ENCODE results near the gene DAZAP1.

Gene DAZAP1

DNA sequence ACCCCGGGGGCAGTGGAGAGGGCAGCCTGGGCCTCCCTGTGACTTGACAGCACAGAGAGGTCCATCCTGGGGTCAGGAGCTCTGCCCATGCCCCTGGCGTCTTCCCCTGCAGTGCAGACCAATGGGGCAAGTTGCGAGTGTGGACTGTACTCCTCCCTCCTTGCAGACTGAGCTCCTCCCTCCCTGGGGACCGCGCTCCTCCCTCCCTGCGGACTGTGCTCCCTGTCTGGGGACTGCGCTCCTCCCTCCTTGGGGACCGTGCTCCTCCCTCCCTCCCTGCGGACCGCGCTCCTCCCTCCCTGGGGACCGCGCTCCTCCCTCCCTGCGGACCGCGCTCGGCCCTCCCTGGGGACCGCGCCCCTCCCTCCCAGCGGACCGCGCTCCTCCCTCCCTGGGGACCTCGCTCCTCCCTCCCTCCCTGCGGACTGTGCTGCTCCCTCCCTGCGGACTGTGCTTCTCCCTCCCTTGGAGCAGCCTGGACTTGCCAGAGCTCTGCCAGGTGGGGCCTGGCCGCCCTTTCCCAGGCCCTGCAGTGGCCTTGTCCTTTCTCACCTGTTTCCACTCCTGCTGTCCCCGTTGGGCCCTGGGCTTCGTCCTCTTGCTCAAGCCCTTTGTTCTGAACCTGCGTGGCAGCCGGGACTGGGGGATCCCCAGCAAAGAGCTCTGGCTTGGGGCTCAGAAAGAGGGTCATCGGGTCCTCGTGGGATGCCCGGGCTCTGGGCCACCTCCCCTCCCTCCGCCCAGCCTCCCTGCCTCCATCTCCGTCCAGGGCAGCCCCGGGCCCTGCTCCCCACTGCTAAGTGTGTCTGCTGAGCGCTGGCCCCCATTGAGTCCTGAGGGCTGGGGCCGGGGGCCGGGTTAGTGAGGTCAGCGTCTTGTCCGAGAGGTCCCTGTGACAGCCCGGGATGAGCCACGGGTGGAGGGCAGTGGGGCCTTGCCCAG is 12.9 kb upstream of the DAZAP1 start:
- DNase-seq (ENCODE audit: low spot score): peak; percentile 55

DNA sequence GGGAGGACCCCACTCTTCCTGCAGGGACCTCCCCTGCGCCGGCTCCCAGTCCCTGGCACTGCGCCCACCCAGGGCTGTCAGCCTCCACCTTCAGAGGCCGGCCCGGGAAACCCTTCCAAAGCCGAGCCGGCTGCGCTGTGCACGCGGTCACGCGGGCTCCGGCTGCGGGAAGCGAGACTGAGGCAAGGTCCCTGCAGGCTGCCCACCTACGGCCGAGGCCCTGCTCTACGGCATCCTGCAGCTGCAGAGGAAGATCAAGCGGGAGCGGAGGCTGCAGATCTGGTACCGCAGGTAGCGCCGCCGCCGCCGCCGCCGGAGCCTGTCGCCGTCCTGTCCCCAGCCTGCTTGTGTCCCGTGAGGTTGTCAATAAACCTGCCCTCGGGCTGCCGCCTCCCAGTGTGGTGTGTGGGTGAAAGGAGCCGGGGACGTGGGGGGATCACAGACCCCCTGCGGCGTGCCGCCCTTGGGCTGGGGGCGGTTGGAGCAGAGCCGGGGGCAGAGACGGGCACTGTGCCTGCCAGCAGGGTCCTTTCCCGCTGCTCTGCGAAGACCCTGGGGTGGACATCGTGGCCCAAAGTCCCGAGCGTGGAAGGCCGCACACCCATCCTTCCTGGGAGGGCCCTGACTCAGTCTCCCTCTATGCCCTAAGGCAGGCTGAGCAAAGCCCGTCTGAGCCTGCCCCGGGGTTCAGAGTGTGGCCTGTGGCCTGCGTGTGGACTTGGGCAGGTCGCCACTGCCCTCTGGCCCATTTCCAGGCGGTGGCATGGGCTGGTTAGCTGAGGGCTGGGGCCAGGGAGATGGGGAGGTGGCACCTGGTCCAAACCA is 12.0 kb upstream of the DAZAP1 start:
- peak; percentile 53 for DNase-seq (ENCODE audit: low spot score)

DNA sequence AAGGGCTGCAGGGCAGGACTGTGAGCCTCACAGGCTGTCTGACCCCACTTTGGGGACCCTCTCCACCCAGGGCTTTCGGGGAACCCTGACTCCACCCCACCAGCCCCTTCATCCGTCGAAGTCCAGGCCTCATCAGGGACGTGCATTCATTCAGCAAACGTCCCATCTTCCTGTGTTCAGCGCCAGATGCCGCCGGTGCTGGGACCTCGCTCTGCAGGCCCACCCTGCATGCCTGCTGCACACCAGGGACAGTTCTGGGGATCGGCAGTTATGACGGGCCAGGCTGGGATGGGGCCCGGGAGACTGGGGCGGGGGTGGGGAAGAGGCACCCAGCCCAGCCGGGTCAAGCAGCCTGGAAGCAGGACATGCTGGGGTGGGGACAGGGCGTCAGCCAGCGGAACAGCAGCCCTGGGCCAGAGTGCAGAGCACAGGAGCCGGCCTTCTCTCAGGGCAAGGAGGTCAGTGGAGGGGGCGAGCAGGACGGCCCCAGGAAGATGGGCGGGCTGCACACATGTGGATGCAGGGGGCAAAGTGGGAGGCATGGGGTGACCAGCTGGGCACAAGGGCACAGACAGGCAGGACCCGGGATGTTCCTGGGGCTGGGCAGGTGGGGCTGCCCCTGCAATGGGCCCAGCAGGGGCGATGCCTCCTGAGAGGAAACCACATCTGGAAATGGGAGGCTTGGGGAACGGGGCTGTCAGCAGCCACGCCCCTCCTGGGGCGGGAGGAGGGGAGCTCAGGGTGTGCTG is 11.2 kb upstream of the DAZAP1 start:
- no peak for DNase-seq (ENCODE audit: low spot score)

DNA sequence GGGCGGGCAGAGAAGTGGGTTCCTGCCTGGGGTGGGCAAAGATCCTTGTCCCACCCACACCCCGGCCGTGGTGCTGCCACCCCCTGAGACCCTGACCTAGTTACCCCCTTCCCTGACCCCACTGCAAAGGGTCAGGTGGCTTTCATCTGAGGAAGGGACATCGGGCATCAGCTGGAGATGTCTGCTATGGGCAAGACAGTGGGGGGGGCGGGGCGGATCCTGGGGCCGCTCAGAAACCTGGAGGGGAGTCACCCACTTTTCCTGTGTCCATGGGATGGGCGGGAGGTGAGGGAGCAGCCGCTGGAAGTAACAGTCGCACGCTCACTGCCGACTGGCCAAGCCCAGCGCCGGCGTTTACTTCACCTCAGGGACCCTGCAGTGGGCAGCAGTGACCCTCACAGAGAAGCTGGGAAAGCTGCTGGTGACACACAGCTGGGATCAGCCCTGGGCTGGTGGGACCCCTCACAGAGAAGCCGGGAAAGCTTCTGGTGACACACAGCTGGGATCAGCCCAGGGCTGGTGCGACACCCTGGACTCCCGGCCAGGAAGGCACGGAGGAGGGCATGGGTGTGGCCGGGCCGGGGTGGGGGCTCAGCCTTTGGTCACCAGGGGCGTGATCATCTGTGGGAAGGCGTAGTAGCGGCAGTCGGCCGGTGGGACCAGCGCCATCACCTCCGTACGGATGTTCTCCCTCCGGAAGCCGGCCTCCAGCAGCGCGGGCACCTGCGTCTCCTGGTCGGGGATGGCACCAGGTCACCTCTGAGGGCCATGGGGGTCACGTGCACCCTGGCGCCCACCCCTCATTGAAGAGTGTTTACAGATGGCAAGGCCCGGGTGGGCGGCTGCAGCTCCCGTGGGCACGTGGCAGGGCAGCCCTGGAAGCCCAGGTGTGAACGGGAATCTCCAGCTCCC is 10.4 kb upstream of the DAZAP1 start:
- DNase-seq (ENCODE audit: low spot score): no peak

DNA sequence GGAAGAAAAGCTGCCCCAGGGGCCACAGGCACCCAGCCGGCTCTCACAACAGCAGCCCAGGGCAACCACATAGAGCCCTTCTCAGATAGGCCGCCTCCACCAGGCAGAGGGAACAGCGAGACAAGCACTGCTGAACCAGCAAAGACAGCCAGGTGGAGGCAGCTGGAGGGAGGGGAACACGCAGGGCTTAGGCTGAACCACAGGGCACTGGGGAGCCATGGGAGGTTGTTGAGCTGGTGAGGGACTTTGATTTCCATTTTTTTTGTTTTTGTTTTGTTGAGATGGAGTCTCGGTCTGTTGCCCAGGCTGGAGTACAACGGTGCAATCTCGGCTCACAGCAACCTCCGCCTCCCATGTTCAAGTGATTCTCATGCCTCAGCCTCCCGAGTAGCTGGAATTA is 9.5 kb upstream of the DAZAP1 start:
- DNase-seq (ENCODE audit: low spot score): no peak

DNA sequence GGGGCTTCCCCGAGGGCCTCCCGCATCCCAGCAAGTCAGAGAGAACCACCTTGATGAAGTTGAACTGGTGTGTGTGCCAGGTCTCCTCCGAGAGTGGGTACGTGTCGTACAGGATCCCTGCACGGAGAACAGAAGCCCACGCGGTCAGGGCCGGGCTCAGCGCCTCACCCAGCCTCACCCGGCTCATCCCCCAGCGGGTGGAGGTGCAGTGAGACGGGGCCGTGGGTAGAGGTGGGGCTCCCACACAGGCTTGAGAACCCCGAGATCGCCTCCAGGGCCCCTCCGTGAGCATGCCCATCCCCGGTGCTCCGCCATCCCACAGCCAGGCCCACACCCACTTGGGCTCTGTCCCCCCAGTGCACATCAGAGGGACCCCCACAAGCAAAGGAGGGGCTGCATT is 8.3 kb upstream of the DAZAP1 start:
- no peak for DNase-seq (ENCODE audit: low spot score)

DNA sequence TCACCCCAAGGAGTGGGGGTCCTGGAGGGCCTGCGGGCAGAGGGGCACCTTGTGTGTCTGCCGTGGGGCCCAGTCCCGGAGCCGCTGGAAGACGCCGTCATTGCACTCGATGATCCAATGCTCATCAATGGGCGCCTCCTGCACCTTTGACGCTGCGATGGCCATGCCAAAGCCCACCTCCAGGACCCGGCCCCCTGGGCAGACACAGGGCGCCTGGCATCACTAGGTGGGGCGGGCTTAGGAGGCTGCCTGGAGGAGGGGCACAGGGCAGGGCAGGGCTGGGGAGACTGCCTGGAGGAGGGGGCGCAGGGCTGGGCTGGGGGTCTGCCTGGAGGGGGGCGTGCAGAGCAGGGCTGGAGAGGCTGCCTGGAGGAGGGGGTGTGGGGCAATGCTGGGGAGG is 7.6 kb upstream of the DAZAP1 start:
- no peak for DNase-seq (ENCODE audit: low spot score)

DNA sequence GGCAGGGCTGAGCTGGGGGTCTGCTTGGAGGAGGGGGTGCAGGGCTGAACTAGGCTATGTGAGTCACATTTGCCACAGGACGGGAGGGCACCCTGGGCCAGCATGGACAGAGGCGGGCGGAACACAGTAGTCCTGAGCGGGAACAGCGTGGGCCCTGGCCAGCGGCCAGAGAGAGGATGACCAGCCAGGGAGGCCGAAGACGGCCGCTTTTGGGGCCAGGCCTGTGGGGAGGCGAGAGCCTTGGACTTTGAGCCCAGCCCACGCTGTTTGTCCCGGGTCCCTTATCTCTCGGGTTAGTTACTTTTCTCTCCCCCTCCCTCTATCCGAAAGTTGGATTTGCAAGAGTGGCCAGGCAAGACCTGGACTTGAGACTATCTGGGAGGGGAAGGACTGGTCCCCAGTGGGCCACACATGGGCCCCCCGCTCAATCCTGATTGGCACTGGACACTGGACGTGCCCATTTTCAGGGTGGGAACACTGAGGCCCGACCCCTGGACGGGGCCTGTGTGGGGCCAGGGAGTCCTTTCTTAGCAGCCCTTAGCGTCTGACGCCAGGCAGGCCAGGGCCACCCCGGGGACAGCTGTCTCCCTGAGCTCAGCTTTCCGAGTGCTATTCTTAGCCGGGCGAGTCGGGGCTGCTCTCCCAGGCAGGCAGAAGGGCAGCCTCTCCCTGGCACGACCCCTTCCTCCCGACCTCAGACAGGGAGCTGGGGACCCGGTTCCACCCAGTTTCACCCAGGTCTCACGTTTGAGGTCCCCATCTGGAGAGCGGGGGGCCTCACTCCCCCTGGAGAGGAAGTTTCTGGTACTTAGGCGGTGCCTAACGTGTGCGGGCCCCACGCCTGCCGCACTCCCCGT is 6.9 kb upstream of the DAZAP1 start:
- DNase-seq (ENCODE audit: low spot score): peak; percentile 78

DNA sequence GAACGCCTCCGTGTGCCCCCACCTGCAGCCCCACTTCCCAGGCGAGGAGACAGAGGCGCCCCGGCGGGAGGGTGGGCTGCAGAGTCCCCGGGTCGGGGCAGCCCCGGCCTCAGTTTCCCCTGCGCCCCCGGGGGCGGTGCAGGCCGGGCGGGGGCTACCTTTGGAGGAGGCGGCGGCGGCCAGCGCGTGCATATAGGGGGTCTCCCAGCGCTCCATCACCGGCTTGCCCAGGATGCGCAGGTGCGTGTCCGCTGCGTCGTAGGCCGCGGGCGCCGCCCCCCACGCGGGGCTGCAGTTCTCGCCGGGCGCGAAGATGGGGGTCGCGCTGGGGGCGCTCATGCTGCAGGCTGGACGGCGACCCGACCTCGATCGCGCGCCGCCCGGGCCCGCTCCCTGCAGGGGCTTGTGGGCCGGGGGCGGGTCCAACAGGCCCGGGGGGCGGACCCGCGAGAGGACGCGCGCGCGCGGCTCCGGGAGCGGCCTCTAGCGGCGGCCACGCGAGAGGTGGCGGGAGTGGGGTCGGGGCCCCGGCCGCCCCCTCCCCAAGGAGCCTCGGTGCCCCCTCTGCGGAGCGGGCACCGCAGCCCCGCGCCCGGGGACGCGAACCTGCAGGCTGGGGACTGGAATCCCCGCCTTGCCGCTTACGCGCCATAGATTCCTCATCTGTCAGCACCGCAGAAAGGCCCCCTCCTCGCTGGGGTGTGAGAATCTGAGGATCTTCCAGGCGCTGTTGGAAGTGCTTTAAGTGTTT is 6.1 kb upstream of the DAZAP1 start, which contains the start of gene GAMT:
GAMT (minus strand) TSS at position 405 of the 751 bp plus-strand sequence; CDS start at position 339, 66 bp downstream.
- DNase-seq (ENCODE audit: low spot score): peak; percentile 96

DNA sequence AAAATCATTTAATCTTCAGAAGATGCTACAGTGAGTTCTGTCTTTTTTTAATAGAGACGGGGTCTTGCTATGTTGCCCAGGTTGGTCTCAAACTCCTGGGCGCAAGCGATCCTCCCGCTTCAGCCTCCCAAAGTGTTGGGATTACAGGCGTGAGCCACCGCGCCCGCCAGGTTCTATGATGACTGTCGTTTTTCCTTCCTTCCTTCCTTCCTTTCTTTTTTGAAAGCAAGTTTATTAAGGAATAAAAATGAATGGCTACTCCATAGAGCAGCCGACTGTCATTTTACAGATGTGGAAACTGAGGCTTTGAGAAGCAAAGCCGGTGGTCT is 5.5 kb upstream of the DAZAP1 start:
- DNase-seq (ENCODE audit: low spot score): no peak

DNA sequence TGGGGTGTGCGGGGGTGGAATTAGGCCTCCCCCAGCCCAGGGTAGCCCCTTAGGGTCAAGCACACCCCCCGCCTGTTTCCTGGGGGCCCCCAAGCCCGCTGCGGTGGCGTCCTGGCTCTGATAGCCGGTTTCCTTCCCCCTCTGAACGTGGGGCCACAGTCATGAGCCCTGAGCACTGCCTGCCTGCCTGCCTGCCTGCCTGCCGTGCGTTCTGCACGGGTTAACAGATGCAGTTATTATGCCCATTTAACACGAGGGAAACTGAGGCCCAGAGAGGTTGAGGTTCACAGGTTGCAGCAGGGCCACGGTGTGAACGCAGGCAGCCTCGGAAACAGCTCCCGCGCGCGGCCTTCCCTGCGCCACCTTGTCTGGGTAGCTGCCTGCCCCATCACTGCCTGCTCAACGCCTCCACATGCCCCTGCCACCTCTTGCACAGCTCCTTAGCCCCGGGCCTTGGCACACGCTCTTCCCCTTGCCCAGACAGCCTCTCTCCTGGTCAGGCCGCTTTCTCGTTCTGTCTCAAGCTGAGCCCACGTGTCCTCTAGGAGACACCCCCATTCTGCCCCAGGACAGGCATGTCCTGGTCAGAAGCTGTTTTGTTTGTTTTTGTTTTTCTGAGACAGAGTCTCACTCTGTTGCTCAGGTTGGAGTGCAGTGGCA is 4.8 kb upstream of the DAZAP1 start:
- DNase-seq (ENCODE audit: low spot score): no peak

DNA sequence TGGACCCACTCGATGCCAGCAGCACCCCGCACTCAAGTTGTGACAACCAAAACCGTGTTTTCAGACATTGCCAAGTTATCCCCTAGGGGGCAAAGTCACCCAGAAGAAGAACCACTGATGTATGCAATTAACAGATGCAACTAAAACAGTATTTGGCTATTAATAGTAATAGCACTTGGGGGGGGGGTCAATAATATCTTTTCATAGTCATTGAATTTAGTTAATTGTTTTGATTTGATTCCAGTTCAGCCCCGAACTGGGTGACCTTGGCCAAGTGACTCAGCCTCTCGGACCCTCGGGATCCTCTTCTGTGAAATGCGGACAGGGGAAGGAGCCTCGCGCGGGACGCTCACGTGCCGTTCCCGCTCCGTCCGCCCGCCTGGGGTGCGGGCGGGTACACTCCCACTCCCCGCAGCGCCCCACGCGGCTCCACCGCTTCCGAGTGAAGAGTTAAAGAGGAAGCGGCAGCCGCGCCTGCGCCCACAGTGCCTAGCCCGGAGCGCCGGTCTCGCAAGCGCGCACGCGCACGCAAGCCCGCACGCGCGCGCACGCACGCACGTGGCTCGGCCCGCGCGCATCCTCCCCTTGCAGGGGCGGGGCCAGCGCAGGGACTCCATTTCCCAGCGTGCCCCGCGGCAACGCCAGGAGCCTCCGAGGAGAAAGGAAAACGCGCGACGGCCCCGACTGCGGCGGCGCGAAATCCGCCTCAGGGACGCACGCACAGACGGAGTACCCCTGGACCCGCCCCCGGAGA is 435 bp upstream of the DAZAP1 start:
- DNase-seq (ENCODE audit: low spot score): peak; percentile 97

DNA sequence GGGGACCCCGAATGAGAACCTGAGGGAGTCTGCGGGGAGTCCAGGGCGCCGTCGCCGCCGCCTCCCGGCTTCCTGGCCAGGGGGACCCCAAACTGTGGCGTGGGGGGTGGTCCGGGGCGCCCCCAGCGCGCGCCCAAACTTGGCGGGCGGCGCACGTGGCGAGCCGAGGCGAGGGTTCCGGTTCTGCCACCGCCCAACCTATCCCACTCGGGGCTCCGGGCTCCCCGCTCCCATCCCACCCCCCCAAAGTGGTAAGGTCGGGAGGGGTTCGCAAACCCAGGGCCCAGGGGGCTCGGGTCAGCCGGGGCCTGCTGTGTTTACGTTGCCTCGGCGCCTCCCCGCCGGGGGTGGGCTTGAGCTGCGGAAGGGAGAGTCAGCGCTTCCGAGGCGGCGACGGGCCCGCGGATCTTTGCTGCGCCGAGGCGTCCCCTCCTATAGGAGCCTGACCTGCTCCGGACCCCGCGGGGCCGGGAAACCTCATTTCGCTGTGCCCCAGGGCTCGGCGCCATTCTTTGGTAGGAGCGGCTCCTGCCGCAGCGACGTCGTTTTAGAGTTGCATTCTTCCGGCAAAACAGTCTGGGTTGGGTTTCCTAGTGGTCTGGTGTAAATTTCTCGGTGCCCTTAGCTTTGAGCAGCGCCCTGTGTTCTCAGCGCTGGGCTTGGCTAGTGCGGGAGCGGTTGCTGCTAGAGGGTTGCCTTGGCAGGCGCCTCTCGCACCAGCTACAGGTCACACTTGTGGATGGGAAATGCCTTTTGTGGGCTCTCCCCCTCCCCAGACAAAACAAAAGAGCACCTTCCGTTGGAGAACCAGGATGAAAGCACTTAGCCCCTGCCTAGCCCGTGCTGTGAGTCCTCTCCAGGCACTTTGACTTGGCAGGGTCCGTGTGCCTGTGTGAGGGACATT is 1.2 kb downstream of the DAZAP1 start:
- DNase-seq (ENCODE audit: low spot score): no peak

DNA sequence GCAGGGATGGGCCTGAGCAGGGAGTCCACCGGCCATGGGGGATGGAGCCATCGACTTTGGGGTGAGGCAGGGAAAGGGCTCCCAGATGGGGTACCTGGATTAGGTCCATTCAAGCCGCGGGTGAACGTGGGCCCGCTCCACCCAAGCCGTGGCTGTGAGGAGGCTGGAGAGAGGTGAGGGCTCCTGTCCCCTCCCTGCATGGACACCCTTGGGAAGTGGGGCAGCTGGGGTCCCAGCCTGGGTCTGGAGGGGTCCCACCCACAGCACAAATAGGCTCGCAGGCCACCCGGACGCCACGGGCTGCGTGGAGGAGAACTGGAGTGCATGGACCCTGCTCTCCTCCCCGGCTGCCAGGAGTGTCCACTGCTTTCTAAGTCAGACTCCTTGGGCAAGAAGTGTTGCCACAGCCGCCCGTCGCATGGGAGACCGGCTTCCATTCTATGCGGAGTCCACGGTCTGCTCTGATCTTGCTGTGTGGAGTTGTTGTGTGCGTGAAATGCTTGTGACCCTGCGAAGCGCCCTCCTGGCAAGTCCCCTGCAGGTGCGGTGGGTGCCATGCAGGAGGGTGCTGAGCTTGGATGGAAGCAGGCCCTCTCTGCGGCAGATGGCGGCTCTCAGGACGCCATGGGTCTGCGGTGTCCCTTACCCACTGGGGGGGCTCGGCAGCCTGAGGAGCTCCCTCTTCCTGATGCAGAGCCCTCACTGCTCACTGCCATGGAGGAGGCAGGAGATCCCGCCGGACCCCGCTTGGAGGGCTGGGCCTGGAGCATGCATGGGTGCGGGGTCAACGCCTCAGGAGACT is 2.0 kb downstream of the DAZAP1 start:
- no peak for DNase-seq (ENCODE audit: low spot score)

DNA sequence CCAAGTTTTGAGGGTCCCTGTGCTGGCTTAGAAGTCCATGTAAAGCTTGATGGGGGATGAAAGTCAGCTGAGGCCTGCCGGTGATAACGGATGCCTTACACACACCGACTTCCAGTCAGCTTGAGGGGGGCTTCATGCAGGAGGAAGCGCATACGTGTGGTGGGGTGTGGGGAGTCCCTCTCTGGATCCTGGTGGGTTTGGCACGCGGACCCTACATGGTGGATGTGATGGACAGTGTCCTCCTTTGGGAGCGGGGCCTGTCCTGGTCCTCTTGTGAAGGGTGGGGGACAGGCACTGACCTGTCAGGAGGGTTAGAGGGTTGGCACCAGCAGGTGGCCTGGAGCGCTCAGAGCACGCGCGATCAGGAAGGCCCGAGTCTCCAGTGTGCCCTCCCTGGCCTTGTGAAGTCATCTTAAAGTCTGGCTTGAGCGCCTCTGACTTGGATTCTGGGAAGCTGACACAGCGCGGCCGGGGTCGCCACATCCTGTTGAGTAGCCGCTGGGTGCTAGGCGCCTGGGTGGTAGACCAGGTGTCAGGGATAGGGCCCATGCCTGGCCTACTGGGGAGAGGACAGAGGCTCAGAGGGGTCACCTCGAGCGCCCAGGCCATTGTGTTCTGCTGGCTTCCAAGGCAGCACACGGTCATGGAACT is 2.9 kb downstream of the DAZAP1 start:
- no peak for DNase-seq (ENCODE audit: low spot score)

DNA sequence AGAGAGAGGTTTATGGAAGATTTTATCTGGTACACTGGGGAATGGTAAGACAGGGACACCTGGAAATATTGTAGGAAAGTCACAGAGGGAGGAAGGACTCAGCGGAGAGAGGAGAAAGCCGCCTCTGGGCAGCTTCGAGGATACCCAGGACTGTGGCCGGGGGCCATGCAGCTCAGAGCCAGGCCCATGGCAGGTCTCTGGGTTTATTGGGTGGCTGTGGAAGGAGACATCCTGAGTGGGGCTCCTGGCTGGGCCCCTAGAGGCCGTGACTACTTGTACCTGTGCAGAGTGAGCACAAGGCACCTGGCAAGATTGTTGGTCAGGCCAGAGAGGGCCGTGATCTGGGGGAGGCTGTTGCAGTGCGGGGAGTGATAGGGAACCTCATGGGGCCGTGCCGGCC is 3.4 kb downstream of the DAZAP1 start:
- DNase-seq (ENCODE audit: low spot score): no peak
